ENCODE results near the gene PARP1. TPM values are rescaled to one million over a fixed set of nuclear protein-coding genes. Genes with fewer than 3 reads are reported as not detected.

The PARP1 gene
- total RNA-seq = 313 and 329 TPM in 2 replicates
- long read RNA-seq, transcript PARP1-203 (23 exons, 3,958 nt) = major isoform, 362 of 620 reads
- long read RNA-seq, partial matches to known transcripts = 239 of 620 reads
- long read RNA-seq, other reads (novel, unspliced or antisense) = 19 of 620 reads

DNA sequence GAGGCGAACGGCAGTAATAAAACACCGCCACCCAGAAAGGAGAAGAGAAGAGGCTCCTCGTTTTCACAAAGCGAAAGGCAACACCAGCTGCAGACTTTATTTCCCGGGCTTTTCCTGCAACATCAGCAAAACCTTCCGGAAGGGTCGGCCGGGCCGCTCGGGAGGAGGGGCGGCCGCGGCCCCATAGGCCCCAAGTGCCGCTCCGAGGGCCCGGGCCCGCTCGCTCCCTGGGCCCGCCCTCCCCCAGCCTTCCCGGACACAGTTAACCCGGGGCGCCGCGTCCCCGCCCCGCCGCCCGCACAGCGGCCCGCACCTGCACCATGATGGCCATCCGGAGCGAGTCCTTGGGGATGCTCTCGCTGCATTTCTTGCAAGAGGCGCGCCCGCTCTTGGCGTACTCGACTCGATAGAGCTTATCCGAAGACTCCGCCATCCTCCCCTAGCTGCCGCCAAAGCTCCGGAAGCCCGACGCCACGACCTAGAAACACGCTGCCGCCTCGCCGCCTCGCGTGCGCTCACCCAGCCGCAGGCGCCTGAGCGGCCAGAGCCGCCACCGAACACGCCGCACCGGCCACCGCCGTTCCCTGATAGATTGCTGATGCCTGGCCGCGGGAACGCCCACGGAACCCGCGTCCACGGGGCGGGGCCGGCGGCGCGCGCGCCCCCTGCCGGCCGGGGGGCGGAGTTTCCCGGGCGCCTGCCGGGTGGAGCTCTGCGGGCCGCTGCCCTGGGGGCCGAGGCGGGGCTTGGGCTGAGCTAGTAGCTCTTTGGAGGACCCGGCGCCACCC lies at the start of gene PARP1:
Gene PARP1 (minus strand): TSS at position 597 of the 788 bp plus-strand sequence. CDS start 164 bp downstream, at position 433.
- peak; percentile 82 for DNase-seq (ENCODE audit: low read depth, low spot score)
- peak within 1 kb of the TSS; percentile 99 for H3K27ac Mint-ChIP-seq (ENCODE audit: unreplicated experiment)
- no peaks in the 10 kb centered on the region for H3K27me3 Mint-ChIP-seq (ENCODE audit: low read depth)
- no peaks in the 10 kb centered on the region for H3K9me3 Mint-ChIP-seq
- H3K4me3 Mint-ChIP-seq = peak within 1 kb of the TSS; percentile 97
- TF ChIP-seq, protein P1, sequence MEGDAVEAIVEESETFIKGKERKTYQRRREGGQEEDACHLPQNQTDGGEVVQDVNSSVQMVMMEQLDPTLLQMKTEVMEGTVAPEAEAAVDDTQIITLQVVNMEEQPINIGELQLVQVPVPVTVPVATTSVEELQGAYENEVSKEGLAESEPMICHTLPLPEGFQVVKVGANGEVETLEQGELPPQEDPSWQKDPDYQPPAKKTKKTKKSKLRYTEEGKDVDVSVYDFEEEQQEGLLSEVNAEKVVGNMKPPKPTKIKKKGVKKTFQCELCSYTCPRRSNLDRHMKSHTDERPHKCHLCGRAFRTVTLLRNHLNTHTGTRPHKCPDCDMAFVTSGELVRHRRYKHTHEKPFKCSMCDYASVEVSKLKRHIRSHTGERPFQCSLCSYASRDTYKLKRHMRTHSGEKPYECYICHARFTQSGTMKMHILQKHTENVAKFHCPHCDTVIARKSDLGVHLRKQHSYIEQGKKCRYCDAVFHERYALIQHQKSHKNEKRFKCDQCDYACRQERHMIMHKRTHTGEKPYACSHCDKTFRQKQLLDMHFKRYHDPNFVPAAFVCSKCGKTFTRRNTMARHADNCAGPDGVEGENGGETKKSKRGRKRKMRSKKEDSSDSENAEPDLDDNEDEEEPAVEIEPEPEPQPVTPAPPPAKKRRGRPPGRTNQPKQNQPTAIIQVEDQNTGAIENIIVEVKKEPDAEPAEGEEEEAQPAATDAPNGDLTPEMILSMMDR (conservative IDR thresholded peaks at IDR 0.05) = peak; percentile 92
- H3K4me1 Mint-ChIP-seq = peaks cover 46% of the 10 kb centered on the region
- no peaks in the 10 kb centered on the region for H3K36me3 Mint-ChIP-seq (ENCODE audit: low read depth)

DNA sequence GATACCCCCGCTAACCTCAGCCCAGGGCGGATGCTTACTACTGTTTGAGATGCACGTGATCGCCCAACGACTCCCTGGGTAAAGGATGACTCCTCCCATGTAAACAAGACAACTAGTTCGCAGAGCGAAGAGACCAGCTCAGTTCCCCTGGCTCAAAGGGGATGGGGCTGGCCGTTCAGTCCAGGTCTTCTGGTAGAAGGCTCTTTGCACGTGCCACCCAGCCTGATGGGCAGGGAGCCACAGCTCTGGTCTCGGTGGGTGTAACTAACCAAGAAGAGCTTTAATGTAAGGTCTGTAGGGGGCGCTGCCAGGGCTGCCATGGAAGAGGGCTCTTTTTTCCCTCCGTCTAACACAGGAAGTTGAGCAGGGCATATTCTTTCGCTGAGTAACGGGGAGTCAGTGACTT lies 49.4 kb upstream of the PARP1 start:
- no peak for DNase-seq (ENCODE audit: low read depth, low spot score)
- Mint-ChIP-seq H3K4me3 (no peak overlapping the region), H3K4me1 (peaks cover 24% of the 10 kb centered on the region), H3K9me3 (peaks cover 9% of the 10 kb centered on the region), H3K27ac (ENCODE audit: unreplicated experiment) (no peak overlapping the region), H3K36me3 (ENCODE audit: low read depth) (peaks cover 2% of the 10 kb centered on the region), H3K27me3 (ENCODE audit: low read depth) (no peaks in the 10 kb centered on the region)
- TF ChIP-seq, protein P1 (conservative IDR thresholded peaks at IDR 0.05) = peak; percentile 24

DNA sequence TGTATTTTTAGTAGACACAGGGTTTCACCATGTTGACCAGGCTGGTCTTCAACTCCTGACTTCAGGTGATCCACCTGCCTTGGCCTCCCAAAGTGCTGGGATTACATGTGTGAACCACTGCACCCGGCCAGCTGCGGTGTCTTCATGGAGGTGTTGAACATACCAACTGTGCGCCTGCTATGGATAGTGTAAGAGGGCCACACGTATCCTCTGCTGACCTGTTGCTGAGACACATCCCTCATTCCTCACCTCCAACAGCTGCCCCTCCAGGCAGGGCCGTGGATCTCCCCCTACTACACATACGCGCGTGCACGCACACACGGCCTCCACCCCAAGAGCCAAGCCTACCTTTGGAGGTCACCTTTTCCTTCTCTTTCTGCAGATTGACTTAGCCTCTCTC lies 48.0 kb upstream of the PARP1 start:
- Mint-ChIP-seq H3K9me3 (peaks cover 5% of the 10 kb centered on the region), H3K4me1 (peaks cover 27% of the 10 kb centered on the region), H3K36me3 (ENCODE audit: low read depth) (no peaks in the 10 kb centered on the region), H3K4me3 (no peak overlapping the region), H3K27me3 (ENCODE audit: low read depth) (no peaks in the 10 kb centered on the region), H3K27ac (ENCODE audit: unreplicated experiment) (no peak overlapping the region)
- TF ChIP-seq, protein P1 (conservative IDR thresholded peaks at IDR 0.05) = no peak
- no peak for DNase-seq (ENCODE audit: low read depth, low spot score)

GRCh38 chr1:226454349-226454748 lies 46.5 kb upstream of the PARP1 start:
- TF ChIP-seq, protein P1 (conservative IDR thresholded peaks at IDR 0.05) = no peak
- Mint-ChIP-seq H3K36me3 (ENCODE audit: low read depth) (no peaks in the 10 kb centered on the region), H3K27ac (ENCODE audit: unreplicated experiment) (no peak overlapping the region), H3K4me3 (no peak overlapping the region), H3K27me3 (ENCODE audit: low read depth) (no peaks in the 10 kb centered on the region), H3K4me1 (peaks cover 27% of the 10 kb centered on the region), H3K9me3 (no peaks in the 10 kb centered on the region)
- no peak for DNase-seq (ENCODE audit: low read depth, low spot score)

DNA sequence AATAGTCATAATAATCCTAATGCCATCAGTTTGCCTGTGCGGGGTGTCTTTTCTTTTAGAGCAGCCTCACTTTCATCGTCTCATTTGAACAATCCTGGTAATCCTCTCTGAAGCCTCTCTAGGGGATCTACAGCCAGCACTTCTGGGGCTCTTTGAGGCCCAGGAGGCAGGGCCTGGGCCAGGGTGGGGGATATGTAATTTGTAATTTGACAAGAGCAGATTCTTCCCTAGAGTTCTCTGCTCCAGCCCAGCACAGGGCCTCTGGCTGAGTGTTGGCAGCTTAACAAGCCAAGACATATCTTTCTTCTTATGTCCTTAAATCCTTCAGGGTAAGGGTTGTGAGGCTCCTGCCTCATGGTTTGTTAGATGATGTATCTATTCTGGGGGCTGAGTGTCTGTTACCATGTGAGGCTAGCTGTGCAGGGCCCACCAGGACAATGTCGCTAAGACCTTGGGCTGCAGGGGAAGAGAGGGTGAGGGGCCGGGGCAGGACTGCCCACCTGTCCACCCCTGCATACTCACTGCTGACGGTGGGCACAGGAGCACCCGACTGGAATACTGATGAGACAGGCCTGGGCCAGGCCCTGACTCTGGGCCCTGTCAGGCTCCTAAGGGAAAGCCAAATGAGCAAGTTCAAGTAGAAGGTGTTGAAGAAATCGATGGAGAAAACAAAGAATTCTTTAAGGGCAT lies 45.3 kb upstream of the PARP1 start:
- DNase-seq (ENCODE audit: low read depth, low spot score) = no peak
- H3K36me3 Mint-ChIP-seq (ENCODE audit: low read depth) = no peaks in the 10 kb centered on the region
- TF ChIP-seq, protein P1 (conservative IDR thresholded peaks at IDR 0.05) = no peak
- no peaks in the 10 kb centered on the region for H3K27me3 Mint-ChIP-seq (ENCODE audit: low read depth)
- no peaks in the 10 kb centered on the region for H3K9me3 Mint-ChIP-seq
- H3K4me3 Mint-ChIP-seq = no peak overlapping the region
- H3K27ac Mint-ChIP-seq (ENCODE audit: unreplicated experiment) = no peak overlapping the region
- H3K4me1 Mint-ChIP-seq = peaks cover 27% of the 10 kb centered on the region

All from neural crest cell (in vitro differentiated cells).